OCI-LY7 (cell line): ENCODE results near the gene AMPH. TPM values are rescaled to one million over a fixed set of nuclear protein-coding genes. Genes with fewer than 3 reads are reported as not detected.

Experiments
- BruUV-seq: library from RNA; stranded (reverse); fragments of 400-500 nt; replicated peaks from 2 replicates; lab custom pipeline; 2021; lab: Mats Ljungman, UMichigan
- CTCF ChIA-PET: fragments of 300-600 bp; sonication (Branson Sonifier 250); formaldehyde crosslinking; loops from one replicate; lab custom pipeline; 2022; ENCODE audit warnings: antibody characterized with exemption; ENCODE audit not compliant: unreplicated experiment; lab: Charles Lee
- POLR2A ChIA-PET: fragments of 300-600 bp; sonication (Branson Sonifier 250); formaldehyde crosslinking; loops from one replicate; lab custom pipeline; 2022; ENCODE audit warnings: antibody characterized with exemption; lab: Charles Lee
- DNase-seq: peaks from one replicate; pipeline ENCODE4 v3.0.0-alpha.2; 2015; ENCODE audit warnings: low spot score
- H2AFZ ChIP-seq: fragments of 200-600 bp; sonication (generic), shearing (Covaris generic); 2 replicates; pipeline ENCODE4 v1.6.1; 2014; ENCODE audit warnings: mild to moderate bottlenecking, antibody characterized with exemption, low read length, moderate library complexity
- H3K27ac ChIP-seq: fragments of 200-600 bp; sonication (generic); 2 replicates; pipeline ENCODE4 v1.5.1; 2014; ENCODE audit warnings: mixed run types, low read depth, mild to moderate bottlenecking, moderate library complexity, low read length, inconsistent platforms; ENCODE audit not compliant: poor library complexity, severe bottlenecking
- H3K36me3 ChIP-seq: fragments of 200-600 bp; sonication (generic); 2 replicates; pipeline ENCODE4 v1.6.1; 2014; ENCODE audit warnings: mild to moderate bottlenecking, antibody characterized with exemption, low read length, moderate library complexity, mixed read lengths; ENCODE audit not compliant: insufficient read depth
- H3K4me1 ChIP-seq: fragments of 200-600 bp; sonication (generic); 2 replicates; pipeline ENCODE4 v1.5.1; 2014; ENCODE audit warnings: mild to moderate bottlenecking, low read length; ENCODE audit not compliant: insufficient read depth, poor library complexity, severe bottlenecking
- H3K4me2 ChIP-seq: fragments of 200-600 bp; sonication (generic); 2 replicates; pipeline ENCODE4 v1.6.1; 2014; ENCODE audit warnings: mild to moderate bottlenecking, low read length
- H3K4me3 ChIP-seq: fragments of 200-600 bp; sonication (generic); 2 replicates; pipeline ENCODE4 v1.5.1; 2014; ENCODE audit warnings: mild to moderate bottlenecking, low read depth, low read length; ENCODE audit not compliant: poor library complexity, severe bottlenecking
- H3K79me2 ChIP-seq: fragments of 200-600 bp; sonication (generic); 2 replicates; pipeline ENCODE4 v1.6.1; 2016; ENCODE audit warnings: low read depth, mild to moderate bottlenecking, low read length, moderate library complexity, mixed read lengths; ENCODE audit not compliant: insufficient read depth
- H3K9me2 ChIP-seq: fragments of 200-600 bp; sonication (generic); 2 replicates; pipeline ENCODE4 v1.6.1; 2016; ENCODE audit warnings: mild to moderate bottlenecking, low read length, mixed read lengths; ENCODE audit not compliant: insufficient read depth
- H3K9me3 ChIP-seq: fragments of 200-600 bp; sonication (generic); 2 replicates; pipeline ENCODE4 v1.6.1; 2014; ENCODE audit warnings: mild to moderate bottlenecking, mixed run types, low read length, mixed read lengths
- H4K20me1 ChIP-seq: fragments of 200-600 bp; sonication (generic); 2 replicates; pipeline ENCODE4 v1.6.1; 2014; ENCODE audit warnings: mild to moderate bottlenecking, antibody characterized with exemption, low read length, moderate library complexity, mixed read lengths; ENCODE audit not compliant: insufficient read depth
- EZH2phosphoT487 ChIP-seq: fragments of 200-600 bp; sonication (generic); IDR thresholded peaks from 2 replicates; pipeline ENCODE4 v1.6.1; 2018; ENCODE audit warnings: low read depth, borderline replicate concordance, mild to moderate bottlenecking, mixed run types, antibody characterized with exemption, low read length, moderate library complexity, mixed read lengths
- intact Hi-C: fragments of 100-400 bp; cut with micrococcal nuclease; formaldehyde crosslinking; loops from one replicate; pipeline ENCODE4 v1.10.0; 2022; ENCODE audit not compliant: unreplicated experiment
- total RNA-seq, 2 experiments: library from RNA; depleted of rRNA in 1 of 2; stranded (reverse); fragments of >200 nt in 1 of 2; shearing (Covaris generic) in 1 of 2; gene quantifications; 2 replicates each; pipeline ENCODE4 v1.2.3, GENCODE V29; 2014 to 2022
- TF ChIP-seq, protein P1 (sequence below): fragments of 200-600 bp; sonication (generic); conservative IDR thresholded peaks from 2 replicates; pipeline ENCODE4 v1.5.1; 2014; ENCODE audit warnings: mild to moderate bottlenecking, antibody characterized with exemption, low read length, moderate library complexity, mixed read lengths

AMPH gene
- total RNA-seq, 2 experiments from 2014 or later, result not detected

DNA sequence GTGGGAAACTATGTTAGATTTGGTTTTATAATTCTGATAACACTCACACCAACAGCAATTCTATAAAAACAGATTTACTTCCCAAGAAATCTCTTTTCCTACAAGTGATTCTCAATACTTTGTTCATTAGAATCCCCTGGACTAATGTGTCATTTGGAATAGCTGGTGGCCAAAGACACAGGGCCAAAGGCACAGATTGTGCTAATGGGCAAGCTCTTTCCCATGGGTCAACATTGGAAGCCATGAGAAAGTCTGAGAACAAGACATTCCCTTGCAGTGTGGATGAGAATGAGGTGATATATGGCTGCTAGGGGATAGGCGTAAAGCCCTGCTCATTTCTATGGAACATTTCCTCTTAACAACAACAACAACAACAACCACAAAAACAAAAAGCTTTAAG lies 153.8 kb downstream of the AMPH start:
- ChIA-PET POLR2A (no interaction called here), CTCF (no interaction called here)
- DNase-seq, result no peak
- BruUV-seq, result no TSS peak
- H3K9me2 ChIP-seq, result no peaks in the 10 kb centered on the region
- H3K9me3 ChIP-seq, result no peaks in the 10 kb centered on the region
- no peak overlapping the region for H3K27ac ChIP-seq
- no peak overlapping the region for H3K4me3 ChIP-seq
- no peaks in the 10 kb centered on the region for H3K4me1 ChIP-seq
- H3K36me3 ChIP-seq, result no peaks in the 10 kb centered on the region
- H3K4me2 ChIP-seq, result no peak overlapping the region
- no peaks in the 10 kb centered on the region for H4K20me1 ChIP-seq
- no peaks in the 10 kb centered on the region for H3K79me2 ChIP-seq
- no peak overlapping the region for H2AFZ ChIP-seq
- intact Hi-C loops, result no loop called here
- TF ChIP-seq, protein P1, sequence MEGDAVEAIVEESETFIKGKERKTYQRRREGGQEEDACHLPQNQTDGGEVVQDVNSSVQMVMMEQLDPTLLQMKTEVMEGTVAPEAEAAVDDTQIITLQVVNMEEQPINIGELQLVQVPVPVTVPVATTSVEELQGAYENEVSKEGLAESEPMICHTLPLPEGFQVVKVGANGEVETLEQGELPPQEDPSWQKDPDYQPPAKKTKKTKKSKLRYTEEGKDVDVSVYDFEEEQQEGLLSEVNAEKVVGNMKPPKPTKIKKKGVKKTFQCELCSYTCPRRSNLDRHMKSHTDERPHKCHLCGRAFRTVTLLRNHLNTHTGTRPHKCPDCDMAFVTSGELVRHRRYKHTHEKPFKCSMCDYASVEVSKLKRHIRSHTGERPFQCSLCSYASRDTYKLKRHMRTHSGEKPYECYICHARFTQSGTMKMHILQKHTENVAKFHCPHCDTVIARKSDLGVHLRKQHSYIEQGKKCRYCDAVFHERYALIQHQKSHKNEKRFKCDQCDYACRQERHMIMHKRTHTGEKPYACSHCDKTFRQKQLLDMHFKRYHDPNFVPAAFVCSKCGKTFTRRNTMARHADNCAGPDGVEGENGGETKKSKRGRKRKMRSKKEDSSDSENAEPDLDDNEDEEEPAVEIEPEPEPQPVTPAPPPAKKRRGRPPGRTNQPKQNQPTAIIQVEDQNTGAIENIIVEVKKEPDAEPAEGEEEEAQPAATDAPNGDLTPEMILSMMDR, result no peak
- no peak for TF ChIP-seq EZH2phosphoT487

DNA sequence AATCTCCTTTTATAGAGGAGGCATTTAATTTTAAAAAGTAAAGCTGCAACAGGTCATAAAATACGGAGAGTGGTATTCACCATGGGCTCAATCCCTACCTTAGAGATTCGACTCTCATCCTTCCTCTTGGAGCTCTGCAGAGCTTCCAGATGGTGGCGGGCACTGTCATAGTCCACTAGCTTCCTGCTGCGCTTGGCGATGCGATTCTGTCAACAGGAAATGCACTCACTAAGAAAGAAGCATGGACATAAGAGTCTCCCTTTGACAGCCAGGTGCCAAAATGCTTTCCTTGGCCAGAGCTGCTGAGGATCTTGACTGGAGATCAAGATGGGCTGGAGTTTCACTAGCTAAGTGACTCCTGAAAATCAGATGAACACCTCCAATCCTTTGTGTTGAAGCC lies 154.4 kb downstream of the AMPH start:
- no peaks in the 10 kb centered on the region for H3K9me2 ChIP-seq
- no peak overlapping the region for H2AFZ ChIP-seq
- H3K79me2 ChIP-seq, result no peaks in the 10 kb centered on the region
- DNase-seq, result no peak
- H3K4me3 ChIP-seq, result no peak overlapping the region
- no peaks in the 10 kb centered on the region for H3K4me1 ChIP-seq
- no peaks in the 10 kb centered on the region for H4K20me1 ChIP-seq
- no peak overlapping the region for H3K27ac ChIP-seq
- no peaks in the 10 kb centered on the region for H3K9me3 ChIP-seq
- ChIA-PET POLR2A (interaction anchor here (0.5 kb wide), 1 partner anchor 404 kb away, joined by 5 read pairs; no protein-coding TSS in a partner anchor), CTCF (no interaction called here)
- BruUV-seq, result no TSS peak
- no peaks in the 10 kb centered on the region for H3K36me3 ChIP-seq
- intact Hi-C loops, result no loop called here
- TF ChIP-seq, protein P1, result no peak
- no peak for TF ChIP-seq EZH2phosphoT487
- no peak overlapping the region for H3K4me2 ChIP-seq

DNA sequence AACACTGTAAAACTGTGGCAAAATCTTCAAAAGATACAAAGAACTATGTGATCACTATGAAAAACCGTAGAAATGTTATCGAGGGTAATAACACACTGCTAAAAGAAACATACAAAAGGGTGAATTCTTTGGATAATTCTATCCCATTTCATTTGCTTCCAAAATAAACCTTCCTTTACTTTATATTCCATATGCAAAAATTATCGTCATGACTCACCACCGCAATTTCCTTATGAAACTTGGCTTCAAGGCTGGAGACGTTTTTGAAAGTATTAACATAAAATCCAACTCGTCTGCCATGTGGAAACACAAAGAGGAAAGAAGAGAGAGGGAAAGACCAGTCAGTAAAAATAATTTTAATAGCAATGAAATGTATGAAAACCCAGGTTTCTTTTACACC lies 165.2 kb downstream of the AMPH start:
- Histone ChIP-seq H3K4me3 (no peak overlapping the region), H3K27ac (no peak overlapping the region), H3K9me3 (no peaks in the 10 kb centered on the region), H3K79me2 (no peaks in the 10 kb centered on the region), H3K9me2 (no peaks in the 10 kb centered on the region), H3K36me3 (no peaks in the 10 kb centered on the region), H2AFZ (no peak overlapping the region), H4K20me1 (no peaks in the 10 kb centered on the region), H3K4me1 (no peaks in the 10 kb centered on the region), H3K4me2 (no peak overlapping the region)
- no TSS peak for BruUV-seq
- intact Hi-C loops, result no loop called here
- TF ChIP-seq EZH2phosphoT487, result no peak
- TF ChIP-seq, protein P1, result no peak
- ChIA-PET POLR2A (no interaction called here), CTCF (no interaction called here)
- no peak for DNase-seq
